ENCODE results near the gene ARHGEF16. TPM values are rescaled to one million over a fixed set of nuclear protein-coding genes. Genes with fewer than 3 reads are reported as not detected.

Gene ARHGEF16
- total RNA-seq, 1 donor from 2014 or later = 21.6 TPM

DNA sequence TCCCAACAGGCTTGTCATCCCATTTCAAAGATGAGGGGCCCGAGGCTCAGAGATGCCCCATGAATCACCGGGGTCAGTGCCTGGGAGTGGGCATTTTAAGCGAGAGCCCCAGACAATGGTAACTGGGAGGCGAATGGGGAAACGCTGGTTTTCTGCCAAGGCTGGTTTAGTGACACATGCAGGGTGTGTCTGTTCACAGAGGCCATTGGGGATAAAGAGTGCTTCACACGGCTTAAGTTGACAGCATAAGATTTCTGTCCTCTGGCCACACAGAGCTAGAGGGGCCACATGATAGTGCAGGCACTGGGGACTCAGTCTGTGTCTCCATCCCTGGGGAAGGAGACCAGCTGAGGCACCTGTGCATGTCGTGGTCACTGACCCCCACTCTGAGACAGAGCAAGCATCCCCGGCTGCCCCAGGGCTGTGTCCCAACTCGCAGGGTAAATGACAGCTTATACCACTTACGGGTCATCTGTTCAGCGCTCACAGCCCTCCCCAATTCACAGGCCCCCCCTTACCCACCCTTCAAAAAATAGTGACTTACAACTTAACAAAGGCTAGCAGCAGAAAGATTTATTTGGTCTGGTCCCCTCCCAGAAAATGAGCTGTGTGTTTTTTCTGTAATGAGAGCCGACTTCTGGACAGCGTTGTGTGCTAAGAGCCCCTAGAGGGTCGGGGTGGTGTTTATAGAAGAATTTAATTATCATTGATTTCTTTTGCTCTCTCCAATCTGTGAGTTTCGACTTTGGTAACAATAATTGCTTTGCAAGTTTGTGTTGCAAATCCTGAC is 34.9 kb upstream of the ARHGEF16 start:
- Histone ChIP-seq H3K4me3 (ENCODE audit: low read depth, low read length) (no peak overlapping the region), H3K36me3 (ENCODE audit: control insufficient read depth, insufficient read depth, low read length) (no peaks in the 10 kb centered on the region), H3K27me3 (ENCODE audit: control insufficient read depth, insufficient read depth, low read length) (no peaks in the 10 kb centered on the region)
- FAIRE-seq (no peak), DNase-seq (ENCODE audit: low read depth) (peak; percentile 17)
- TF ChIP-seq, protein P1, sequence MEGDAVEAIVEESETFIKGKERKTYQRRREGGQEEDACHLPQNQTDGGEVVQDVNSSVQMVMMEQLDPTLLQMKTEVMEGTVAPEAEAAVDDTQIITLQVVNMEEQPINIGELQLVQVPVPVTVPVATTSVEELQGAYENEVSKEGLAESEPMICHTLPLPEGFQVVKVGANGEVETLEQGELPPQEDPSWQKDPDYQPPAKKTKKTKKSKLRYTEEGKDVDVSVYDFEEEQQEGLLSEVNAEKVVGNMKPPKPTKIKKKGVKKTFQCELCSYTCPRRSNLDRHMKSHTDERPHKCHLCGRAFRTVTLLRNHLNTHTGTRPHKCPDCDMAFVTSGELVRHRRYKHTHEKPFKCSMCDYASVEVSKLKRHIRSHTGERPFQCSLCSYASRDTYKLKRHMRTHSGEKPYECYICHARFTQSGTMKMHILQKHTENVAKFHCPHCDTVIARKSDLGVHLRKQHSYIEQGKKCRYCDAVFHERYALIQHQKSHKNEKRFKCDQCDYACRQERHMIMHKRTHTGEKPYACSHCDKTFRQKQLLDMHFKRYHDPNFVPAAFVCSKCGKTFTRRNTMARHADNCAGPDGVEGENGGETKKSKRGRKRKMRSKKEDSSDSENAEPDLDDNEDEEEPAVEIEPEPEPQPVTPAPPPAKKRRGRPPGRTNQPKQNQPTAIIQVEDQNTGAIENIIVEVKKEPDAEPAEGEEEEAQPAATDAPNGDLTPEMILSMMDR (IDR thresholded peaks at IDR 0.05; ENCODE audit: insufficient read depth, low read length, severe bottlenecking) = no peak

DNA sequence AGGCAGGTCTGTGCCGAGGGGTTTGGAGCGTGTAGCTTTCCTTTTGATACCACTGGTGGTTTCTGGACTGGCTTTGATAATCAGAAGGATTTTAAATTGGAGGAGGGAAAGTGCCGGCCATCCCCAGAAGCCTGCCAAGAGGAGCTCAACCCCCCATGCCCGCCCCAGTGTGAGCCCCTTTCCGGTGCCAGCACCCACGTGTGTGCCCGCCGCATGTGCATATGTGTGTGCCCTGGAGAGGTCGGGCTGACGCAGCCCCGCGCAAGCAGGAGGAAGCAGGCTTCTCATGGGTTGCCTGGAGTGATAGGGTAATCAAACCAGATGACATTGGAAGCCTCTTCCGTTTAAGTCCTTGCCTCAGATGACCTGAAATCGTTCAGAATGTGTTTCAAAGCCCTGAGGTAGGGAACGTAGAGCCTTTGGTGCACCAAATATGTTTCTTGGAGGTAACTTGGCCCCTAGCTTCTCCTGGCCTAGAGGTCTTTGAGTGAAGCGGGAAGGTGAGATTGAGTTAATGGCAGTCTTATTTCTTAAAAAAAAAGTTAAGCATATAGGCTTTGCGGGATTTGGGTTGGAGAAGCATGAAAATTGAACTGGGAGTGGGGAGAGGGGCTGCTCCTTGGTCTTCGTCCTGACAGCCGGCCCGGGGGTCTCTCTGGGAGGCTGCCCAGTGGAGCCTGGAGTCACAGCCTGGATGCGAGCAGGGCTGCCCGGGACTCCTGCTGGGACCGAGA is 34.1 kb upstream of the ARHGEF16 start:
- TF ChIP-seq, protein P1 (IDR thresholded peaks at IDR 0.05; ENCODE audit: insufficient read depth, low read length, severe bottlenecking) = no peak
- no peaks in the 10 kb centered on the region for H3K27me3 ChIP-seq (ENCODE audit: control insufficient read depth, insufficient read depth, low read length)
- FAIRE-seq (no peak), DNase-seq (ENCODE audit: low read depth) (no peak)
- no peak overlapping the region for H3K4me3 ChIP-seq (ENCODE audit: low read depth, low read length)
- no peaks in the 10 kb centered on the region for H3K36me3 ChIP-seq (ENCODE audit: control insufficient read depth, insufficient read depth, low read length)

DNA sequence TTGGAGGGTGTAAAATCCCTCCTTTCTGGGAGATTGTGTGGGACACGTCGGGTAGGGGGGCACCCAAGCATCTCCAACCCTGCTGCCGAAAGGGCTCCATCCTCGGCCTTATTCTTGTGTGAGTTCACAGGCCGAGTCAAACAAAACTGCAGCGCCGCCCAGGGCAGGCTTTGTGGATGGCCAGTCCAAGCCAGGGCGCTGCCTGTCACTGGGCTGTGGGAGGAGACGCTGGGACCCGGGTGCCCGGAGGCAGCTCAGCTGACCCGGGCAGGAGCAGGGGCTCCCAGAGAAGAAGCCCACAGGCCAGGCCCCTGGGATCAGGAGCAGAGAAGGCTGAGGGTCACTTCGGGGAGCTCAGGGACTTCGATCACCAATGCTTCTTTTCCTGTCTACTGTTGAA is 31.8 kb upstream of the ARHGEF16 start:
- H3K36me3 ChIP-seq (ENCODE audit: control insufficient read depth, insufficient read depth, low read length) = no peaks in the 10 kb centered on the region
- TF ChIP-seq, protein P1 (IDR thresholded peaks at IDR 0.05; ENCODE audit: insufficient read depth, low read length, severe bottlenecking) = no peak

DNA sequence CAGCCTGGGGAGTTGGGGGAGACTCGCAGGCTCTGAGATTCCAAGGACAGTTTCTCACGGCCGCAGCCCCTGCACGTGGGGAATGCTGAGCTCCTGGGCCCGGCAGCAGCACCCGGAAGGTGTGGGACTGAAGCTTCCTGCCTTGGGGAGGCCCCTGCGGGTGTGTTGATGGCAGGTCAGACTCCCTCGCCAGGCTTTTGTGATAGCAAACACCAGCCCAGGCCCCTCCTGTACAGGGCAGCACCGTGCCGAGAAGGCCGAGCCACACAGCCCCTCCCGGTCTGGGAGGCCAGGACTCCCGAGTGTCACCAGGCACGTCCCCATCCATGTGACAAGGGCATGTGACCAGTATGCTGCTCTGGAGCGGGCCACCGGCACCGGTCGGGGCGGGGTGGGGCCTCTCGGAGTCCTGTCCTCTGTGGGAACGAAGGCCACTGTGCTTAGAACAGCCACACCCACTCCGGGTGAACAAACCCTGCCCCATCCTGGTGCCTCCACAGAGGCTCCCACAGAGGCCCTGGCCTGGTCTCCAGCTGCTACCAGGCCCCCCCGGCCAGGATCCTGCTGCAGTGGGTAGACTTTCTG is 31.1 kb upstream of the ARHGEF16 start:
- Histone ChIP-seq H3K36me3 (ENCODE audit: control insufficient read depth, insufficient read depth, low read length) (no peaks in the 10 kb centered on the region), H3K4me3 (ENCODE audit: low read depth, low read length) (no peak overlapping the region), H3K27me3 (ENCODE audit: control insufficient read depth, insufficient read depth, low read length) (no peaks in the 10 kb centered on the region)
- TF ChIP-seq, protein P1 (IDR thresholded peaks at IDR 0.05; ENCODE audit: insufficient read depth, low read length, severe bottlenecking) = no peak
- FAIRE-seq (no peak), DNase-seq (ENCODE audit: low read depth) (no peak)

More for the DNA sequence above, 31.8 kb upstream of the ARHGEF16 start:
- FAIRE-seq (no peak), DNase-seq (ENCODE audit: low read depth) (no peak)
- H3K4me3 ChIP-seq (ENCODE audit: low read depth, low read length) = no peak overlapping the region
- no peaks in the 10 kb centered on the region for H3K27me3 ChIP-seq (ENCODE audit: control insufficient read depth, insufficient read depth, low read length)

DNA sequence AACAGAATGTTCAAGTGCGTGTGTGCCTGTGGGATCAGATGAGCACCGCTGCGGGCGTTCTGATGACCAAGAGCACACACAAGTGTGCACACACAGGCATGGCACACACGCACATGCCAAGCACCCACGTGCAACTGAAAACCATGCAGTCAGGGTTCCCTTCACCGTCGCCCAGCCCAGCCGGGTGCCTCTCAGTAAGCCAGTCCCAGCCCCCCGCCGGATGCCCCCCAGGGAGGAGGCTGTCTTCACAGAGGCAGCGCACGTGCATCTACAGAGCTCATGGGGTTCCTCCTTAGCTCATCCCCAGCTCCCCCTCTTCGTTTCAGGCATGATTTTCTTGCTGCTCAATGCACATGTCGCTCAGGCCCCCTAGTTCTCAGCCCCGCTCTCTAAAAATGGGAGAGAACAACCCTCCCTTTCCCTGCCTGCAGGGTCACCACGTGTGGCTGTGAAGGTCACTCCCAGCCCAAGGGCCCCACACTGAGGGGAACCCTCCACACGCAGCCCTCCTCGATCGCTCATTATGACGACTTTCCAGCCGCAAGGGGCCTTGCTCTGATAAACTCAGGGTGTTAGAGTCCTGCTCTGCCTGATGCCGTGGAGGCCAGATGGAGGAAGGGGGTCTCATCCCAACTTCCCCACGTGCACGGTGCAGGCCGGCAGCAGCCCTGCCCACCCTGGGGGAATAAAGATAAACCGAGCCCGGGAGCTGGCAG is 30.4 kb upstream of the ARHGEF16 start:
- TF ChIP-seq, protein P1 (IDR thresholded peaks at IDR 0.05; ENCODE audit: insufficient read depth, low read length, severe bottlenecking) = no peak
- no peaks in the 10 kb centered on the region for H3K27me3 ChIP-seq (ENCODE audit: control insufficient read depth, insufficient read depth, low read length)
- no peak overlapping the region for H3K4me3 ChIP-seq (ENCODE audit: low read depth, low read length)
- no peaks in the 10 kb centered on the region for H3K36me3 ChIP-seq (ENCODE audit: control insufficient read depth, insufficient read depth, low read length)
- DNase-seq (ENCODE audit: low read depth) (no peak), FAIRE-seq (no peak)
